Forelimb muscle (tissue), 1 donor: ENCODE data around the gene FBN1. TPM values are rescaled to one million over a fixed set of nuclear protein-coding genes. Genes with fewer than 3 reads are reported as not detected.

ENCODE experiments used
- DNase-seq: peaks from one replicate; pipeline ENCODE4 v3.0.0-alpha.2; 2013; ENCODE audit warnings: low read depth
- polyA plus RNA-seq: library from polyadenylated mRNA; unstranded; fragments of 120-200 nt; gene quantifications from one replicate; pipeline ENCODE4 v1.2.1, GENCODE V29; 2013; ENCODE audit not compliant: insufficient read length

Gene FBN1
- polyA plus RNA-seq, 1 donor: 168 TPM

DNA sequence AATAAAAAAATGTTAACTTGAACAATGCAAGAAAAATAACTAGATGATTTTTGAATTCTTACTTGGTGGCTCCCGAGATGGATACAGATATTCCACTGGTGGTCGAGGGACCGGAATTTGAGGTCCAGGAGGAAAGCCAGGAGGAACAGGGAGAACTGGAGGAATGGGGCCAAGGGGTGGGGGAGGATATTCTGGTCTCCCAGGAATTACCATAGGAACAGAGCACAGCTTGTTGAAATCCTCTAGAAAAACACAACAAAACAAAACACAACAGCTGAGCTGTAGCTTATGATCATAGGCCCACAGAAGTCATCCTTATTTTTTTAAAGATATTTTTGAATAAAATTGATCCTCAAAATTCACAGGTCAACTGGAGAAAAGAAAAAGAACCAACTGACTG is 129.4 kb downstream of the FBN1 start:
- no peak for DNase-seq

DNA sequence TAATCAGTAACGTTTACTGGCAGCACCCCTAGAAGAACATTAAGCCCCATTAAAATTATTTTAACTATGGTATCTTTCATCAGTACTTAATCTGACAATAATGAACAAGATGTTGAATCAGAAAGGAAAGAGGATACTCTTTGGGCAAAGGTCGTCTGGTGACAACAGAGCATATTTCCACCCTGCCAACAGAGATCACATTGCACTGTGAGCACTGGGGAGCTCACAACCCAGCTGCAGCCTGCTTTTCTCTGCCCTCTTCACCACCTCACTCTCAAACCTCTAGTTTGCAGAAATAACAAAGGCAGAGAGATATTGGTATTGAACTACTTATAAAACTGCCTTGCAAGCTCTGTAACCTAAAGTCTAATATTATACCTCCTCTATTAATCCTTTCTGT is 130.0 kb downstream of the FBN1 start:
- DNase-seq: no peak

DNA sequence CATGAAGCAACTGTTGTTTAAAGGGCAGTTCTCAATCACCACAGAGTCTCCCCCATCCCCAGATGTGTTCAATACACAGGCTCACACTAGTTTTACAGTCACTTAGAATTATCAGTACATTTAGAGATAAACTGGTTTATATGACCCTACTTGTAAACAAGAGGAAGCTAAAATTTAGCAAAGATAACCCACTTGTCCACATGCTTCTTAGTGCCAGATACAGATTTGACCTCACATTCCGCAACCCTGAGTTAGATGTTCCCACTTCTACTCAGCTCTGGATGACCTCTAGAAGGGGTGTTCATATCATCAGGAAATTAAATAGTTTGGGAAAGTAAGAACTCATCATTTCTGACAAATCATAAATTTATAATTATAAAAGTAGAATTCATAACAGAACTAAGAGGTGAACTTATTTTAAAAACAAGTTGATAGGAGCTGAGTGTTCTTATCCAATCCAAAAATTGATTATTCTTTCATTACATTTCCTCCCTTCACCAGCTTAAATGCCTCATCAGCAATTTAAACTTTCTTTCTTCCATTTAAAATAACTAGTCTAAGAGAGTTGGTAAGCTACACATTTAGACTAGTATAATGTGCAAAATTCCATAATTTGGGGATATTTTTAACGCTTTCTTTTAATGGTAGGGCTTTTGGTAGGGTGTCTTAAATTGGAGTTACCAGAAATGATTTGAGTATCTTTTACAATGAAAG is 131.2 kb downstream of the FBN1 start:
- no peak for DNase-seq

DNA sequence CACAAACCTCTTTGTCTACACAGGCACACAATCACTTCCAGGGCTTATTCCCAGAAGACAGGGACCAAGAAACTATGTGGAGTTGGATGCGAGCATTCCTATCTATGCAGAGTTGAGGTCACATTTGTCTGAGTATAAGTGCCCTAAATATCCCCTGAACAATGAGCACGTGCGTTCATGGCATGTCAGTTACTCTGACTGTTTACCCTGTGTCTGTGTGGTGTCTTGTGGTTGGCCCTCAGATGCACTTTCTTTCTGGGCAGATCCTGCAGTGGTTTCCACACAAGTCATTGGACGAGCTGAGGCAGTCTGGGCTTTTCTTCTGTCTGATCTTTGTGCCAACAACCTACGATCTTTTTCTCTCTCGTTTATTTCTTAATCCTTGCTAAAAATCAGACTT is 134.5 kb downstream of the FBN1 start:
- DNase-seq: no peak

DNA sequence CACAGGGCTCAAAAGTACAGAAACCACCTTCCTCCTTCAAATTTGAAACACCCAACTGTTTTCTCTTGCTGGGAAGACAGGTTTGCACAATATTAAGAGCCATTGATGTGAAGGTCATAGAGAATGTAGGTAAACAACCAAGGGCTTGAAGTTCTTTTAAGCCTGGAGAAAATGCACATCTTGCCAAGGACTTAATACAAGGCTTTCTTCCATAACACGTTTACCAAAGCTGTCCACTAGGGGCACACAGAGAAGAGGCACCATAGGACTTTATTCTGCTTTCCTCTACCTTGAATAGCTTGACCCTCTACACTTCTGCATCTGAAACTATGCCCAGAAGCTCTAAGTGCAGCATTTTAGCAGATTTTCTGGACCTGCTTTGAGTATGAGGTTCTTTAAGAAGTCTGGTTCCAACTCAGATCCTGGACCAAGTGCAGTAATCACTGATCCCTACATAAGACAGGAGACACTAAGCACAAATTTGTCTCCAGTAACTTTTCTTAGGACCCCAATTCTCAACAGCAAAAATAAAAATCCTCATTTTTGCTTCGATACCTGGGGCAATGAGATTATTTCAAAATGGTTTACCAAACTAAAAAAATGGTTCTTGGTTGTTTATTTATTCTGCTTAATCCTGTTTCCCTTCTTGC is 138.0 kb downstream of the FBN1 start:
- DNase-seq: no peak

DNA sequence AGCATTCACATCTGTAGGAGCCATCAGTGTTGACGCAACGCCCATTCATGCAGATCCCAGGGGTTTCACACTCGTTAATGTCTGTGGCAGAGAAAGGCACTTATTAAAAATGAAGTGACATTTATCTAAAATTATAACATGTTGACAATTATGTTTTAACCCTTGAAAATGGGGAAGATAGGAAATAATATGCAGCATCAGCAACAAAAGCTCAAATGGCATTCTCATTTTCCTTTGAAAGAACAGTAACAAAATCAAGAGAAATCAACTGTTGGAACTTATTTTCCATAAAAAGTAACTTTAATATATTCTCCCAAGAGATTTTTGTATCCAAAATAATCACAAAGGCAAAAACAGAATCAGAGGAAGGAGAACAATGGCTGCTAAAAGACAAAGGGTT is 140.4 kb downstream of the FBN1 start:
- no peak for DNase-seq

DNA sequence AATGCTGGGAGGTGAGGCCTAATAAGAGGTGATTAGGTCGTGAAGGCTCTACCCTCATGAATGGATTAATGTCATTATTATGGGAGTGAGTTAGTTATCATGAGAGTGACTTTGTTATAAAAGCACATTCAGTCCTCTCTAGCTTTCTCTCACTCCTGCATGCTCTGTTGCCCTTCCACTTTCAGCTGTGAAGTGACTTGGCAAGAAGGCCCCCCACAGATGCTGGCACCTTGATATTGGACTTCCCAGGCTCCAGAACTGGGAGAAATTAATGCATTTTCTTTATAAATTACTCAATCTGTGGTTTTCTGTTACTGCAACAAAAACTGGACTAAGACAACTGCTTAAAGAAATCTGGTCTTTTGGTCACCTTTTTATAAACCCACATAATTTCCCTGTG is 144.3 kb downstream of the FBN1 start:
- no peak for DNase-seq

DNA sequence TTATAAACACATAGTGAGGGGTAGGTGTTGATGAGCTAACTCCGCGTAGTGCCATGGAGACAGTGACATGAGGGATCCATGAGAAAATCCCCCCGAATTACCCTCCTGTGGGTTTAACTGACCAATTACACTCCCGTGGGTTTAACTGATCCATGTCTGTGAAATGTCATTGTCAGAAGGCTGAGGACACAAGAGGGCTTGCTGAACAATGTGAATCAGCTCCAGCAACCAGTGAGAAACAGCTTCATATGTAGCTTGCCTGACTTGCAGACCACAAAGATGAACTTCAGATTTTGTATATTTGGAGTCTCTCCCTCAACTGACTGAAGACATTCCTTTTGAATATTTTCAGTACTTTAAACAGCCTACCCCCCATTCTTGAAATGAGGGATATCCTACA is 144.9 kb downstream of the FBN1 start:
- DNase-seq: no peak

DNA sequence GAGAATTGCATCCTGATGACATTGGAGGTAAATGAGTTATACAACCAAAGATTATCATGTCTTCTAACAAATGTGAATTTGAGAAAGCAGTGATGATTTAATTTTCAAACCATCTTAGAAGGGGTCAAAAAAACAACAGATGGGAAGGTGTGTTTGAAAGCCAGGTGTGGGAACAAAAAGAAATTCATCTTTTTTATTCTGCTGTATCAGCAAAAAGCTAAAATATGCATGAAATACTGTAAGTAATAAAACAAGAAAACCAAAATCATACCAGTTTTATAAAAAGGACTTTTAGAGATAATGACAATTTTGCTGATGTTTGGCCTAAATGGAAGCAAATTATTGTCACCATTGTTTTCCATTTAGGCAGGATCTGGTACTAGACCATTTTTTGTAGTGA is 145.5 kb downstream of the FBN1 start:
- no peak for DNase-seq

DNA sequence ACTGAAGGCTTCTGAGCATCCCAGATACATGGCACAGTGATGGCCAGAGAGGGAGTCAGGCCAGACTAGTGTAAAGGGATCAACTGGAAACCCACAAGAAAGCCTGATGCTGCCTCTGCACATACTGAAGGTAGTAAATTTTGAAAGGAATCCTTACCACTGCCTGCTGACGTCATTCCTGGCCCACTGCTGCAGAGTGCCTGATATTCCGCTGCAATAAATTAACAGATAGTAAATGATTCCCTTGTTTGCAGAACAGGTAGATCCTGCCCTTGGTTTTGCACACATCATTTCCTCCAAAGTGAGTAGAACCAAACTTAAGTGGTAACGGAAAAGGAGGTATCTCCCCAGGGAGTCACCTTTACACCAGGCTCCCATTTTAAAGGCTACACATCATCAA is 146.7 kb downstream of the FBN1 start:
- DNase-seq: no peak

DNA sequence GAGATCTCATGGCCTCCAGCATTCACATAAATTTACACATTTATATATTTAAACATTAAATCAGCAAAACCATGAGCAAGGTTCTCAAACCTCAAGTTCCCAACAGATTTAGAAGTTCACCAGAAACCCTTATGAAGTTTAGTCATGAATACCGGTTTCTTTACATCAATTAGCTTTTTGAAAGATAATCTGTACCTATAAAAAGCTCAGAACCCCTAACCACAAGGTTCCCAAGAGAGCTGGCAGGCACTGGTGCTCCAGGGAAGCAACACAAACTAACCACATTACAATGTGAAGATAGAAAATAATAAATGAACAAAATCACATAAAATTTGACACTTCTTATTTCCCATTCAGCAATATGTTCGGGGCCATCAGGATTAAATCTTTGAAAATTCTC is 150.9 kb downstream of the FBN1 start:
- DNase-seq: no peak

DNA sequence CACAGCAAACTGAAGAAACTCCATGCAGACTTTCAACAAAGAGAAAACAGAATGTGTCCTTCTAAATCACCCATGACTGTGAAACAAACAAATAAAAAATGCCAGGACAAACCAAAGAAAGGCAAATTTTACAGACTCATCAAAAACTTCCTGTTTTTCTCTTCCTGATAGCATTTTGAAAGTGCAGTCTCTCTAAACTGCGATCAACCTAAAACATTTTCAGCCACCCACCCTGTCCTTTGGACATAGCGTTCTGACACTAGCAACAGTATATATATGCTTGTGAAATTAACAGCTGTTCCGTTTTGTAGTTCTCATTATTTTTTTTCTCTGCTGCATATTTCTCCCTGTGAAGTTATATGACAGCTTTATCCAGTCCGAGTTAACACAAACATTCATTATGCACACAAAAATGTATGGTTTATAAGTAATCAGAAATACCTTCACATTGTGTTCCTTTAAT is 151.7 kb downstream of the FBN1 start:
- no peak for DNase-seq

DNA sequence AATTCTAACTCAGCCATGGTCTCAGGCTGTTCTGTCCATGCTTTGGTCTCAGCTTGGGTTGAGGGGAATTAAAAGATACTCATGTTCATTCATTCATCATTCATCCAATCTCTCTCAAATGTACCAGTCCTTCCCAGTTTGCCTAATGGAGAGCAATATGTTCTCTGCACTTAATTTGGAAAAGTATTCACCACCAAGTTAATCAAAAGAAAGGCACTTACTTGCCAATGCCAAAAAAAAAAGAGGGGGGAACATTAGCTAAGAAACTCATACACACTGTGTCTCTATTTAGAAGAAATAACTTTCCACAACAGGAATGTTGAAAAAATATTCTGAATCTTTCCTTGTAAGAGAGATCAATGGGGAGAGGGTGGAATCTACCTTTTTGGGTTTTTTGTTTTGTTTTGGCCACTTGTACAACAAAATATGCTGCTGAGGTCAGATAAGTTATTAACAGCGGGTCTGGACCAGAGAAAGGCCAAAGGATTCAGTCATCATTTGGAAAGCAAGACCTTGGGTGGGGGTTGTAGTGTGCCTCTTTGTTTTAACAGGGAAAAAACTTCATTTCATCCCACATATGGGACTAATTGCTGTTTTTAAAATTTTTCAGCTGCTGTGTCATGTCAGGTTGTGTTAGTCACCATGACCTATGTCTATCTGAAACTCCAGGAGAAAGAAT is 152.3 kb downstream of the FBN1 start:
- DNase-seq: peak; percentile 48

DNA sequence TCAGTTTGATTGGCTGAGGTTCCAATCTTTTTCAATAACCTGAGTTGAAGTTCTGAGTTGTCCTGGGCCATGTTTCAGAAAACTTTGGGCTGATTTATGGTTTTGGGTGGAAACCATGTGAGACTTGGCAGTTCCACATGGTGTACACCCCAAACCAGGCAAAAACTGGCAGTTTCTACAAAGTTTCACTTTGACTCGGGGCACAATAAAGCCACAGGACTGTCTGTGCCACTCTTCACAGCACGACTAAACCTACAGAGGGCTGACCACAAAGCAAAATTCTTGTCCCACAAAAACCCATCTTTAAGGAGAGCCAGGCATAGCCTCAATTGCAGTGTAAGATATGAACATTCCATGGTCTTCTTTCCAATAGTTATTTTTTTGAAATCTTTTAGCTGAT is 159.3 kb downstream of the FBN1 start:
- no peak for DNase-seq

DNA sequence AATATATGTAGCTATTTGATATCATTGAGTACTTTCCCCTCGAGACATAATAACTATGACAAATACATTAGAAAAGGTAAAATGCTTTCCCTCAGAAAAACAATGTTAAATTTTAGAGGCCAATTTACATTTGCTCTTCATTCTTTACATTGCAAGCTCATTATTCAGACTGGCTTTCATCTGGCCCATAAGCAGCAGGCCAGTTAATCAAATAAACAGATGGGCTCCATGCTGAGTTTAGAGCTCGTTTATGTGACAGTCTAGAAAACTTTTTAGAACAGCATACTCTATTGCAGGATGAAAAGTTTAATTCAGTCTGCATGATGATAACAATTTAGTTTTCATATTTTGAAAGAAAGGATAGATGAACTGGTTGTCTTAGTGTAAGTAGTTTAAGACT is 163.7 kb downstream of the FBN1 start:
- no peak for DNase-seq

DNA sequence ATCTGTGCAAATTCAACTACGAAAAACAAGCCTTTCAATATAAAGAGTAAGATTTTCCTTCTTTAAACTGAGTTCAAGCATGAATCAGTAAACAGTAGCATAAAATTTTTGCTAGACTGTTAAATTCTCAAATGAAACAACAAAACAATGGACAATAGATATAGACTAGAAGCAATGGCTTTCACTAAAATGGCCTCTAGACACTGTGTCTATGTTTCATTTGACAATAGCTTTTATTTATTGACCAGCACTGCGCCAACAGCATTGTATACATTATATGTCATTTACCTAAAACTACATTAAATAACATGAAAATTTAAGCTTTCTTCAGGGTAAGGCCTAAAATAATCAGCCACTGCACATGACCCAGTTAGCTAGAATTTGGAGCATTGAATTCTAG is 165.8 kb downstream of the FBN1 start:
- DNase-seq: no peak

DNA sequence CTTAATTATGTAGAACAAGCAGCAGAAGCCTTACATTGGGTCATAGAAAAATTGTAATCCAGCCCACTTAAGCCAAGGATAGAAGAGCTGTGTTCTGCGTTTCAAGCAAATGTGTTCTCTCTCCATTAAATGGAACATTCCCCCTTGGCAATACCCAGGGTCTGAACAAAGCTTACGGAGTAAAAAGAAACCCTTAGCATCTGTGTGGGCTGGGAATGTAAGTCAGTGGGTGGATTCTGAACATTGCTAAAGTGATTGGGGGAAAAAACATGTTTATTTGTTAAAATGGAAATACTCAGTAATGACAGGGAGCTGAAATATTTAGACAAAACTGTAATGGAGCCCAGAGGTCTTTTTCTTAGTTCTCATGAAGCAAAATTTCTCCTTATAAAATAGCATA is 166.9 kb downstream of the FBN1 start:
- no peak for DNase-seq

DNA sequence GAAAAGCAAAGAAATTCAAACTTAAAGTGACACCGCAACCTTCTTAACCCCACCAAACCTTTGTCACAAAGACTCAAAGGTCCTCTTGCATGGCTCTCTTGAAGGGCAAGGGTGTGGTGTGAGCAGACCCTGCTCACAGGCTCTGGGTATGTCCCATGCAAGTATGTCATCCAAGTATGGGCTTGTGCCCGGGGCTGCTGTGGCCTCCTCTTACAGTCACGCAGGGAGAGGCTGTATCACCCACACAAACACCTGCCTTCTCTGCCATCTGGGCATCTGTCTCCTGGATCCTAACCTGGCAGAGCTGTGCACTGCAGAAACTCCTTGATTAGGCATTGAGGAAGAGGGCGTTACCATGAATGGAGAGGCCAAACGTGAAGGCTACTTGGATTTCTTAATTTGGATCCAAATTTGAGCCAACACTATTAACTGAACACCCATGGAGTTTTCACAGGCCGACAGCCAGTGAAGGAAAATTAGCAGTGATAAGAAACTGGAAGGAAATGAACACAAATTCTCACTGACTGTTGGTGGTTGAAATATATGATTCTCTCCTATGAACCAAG is 167.6 kb downstream of the FBN1 start:
- no peak for DNase-seq

DNA sequence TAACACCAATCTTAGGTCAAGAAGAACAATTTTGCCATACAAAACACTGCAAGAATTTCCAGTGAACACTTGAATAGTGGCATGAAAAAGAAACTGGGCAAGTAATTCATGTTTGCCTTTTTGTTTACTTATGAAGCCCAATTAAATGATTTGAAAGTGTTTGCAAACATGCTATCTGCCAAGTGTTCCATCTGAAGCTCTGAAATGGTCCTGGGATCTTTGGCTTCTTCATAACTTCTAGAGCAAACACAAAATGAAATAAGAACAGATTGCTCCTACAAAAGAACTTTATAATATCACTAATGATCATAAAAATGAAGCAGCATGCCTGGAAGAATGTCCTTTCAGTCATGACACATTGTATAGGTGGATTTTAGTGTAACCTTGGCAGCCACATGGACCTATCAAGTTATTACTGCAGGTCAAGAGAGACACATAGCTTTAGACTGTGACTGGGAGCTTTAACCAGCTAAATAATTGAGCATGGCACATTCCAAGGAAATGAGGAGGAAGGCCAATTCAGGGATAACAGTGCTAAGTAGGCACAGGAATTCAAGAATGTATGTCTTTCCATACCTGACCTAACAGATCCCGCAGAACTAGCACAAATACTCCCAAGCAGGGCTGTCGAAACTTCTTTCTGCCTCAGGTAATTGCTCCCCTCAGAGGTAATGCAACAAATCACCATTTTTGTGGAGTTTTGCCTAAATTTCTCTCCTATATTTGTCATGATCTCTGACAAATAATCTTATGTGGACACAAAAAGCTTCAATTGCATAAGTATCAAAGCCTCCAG is 169.7 kb downstream of the FBN1 start:
- DNase-seq: no peak

DNA sequence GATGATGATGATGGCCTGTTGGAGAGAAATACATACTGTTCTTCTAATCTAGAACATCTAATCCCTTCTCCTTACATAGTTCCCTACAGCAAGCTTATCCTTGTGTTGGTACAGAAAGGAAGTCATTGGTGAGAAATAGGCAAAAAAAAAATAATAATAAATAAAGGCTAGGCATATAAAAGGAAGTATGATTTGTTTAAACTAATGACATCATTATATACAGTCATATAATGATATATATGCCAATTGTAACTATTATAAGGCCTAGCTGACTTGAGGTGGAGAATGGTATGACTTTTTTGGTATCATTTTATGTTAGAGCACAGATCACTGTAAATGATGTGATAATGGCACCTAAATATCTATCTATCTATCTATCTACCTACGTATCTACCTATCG is 171.8 kb downstream of the FBN1 start:
- DNase-seq: no peak

DNA sequence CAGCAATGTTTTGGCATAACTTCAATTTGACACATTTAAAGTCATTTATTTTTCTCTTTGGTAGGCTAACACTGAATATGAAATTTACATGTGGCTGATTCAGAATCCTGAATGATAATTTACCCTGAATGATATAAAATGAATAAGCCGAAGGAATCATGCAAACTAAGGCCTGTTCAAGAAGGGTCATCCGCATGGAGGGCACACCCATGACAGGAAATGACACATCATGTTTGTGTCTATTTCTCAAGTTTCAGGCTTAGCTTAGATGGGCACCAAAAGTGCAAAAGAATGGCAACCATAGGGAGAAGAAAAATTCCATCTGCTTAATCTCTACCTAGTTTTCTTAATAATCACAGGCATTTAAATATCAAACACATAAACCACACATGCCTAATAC is 172.8 kb downstream of the FBN1 start:
- no peak for DNase-seq

DNA sequence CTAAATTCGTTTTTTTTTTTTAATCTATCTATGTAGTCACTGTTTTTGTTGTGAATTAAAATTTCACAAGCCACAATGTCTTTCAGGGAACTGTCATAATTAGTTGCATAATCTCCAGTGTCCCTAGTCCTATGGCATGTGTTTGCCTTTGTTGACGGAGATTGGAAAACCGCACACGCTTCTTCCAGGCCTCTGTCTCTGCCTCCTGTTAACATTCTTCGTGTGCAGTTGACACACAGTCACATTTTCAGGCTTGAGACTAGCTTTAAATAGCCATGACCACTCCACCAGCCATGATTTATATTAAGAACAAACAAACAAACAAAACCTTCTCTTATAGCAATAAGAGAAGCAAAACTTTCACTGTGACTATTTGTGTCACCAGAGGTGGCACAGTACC is 174.4 kb downstream of the FBN1 start:
- no peak for DNase-seq
